AG04450 (cell line): ENCODE data around the gene AMZ2. TPM values are rescaled to one million over a fixed set of nuclear protein-coding genes. Genes with fewer than 3 reads are reported as not detected.
A peak's percentile ranks its signal among the peaks of the same experiment; 100 is the strongest.

Experiments
- CTCF ChIA-PET: fragments of 300-600, 350-600 bp; formaldehyde crosslinking; extraction: SDS; loops from one replicate; lab custom pipeline; 2022; ENCODE audit warnings: antibody characterized with exemption, inconsistent platforms; lab: Charles Lee
- POLR2A ChIA-PET: fragments of 350-600 bp; formaldehyde crosslinking; extraction: SDS; loops from one replicate; lab custom pipeline; 2021; ENCODE audit warnings: antibody characterized with exemption, inconsistent platforms; lab: Yijun Ruan, JAX
- DNase-seq: peaks from one replicate; pipeline ENCODE4 v3.0.0-alpha.2; 2011; ENCODE audit warnings: low read depth, low spot score
- H3K27ac ChIP-seq: one replicate; pipeline ENCODE4 v1.5.1; 2012; ENCODE audit warnings: low read depth, low read length, control low read depth
- H3K27me3 ChIP-seq: one replicate; pipeline ENCODE4 v1.6.0; 2012; ENCODE audit warnings: low read length; ENCODE audit not compliant: control insufficient read depth, insufficient read depth
- H3K4me3 ChIP-seq: 2 replicates; pipeline ENCODE4 v1.5.1; 2011; ENCODE audit warnings: mild to moderate bottlenecking, low read depth, low read length, control low read depth
- H3K9me3 ChIP-seq: 2 replicates; pipeline ENCODE4 v1.5.1; 2012; ENCODE audit warnings: low read length; ENCODE audit not compliant: control insufficient read depth, insufficient read depth
- polyA plus RNA-seq: library from polyadenylated mRNA; depleted of rRNA; stranded (reverse); fragments of >200 nt; gene quantifications from 2 replicates; pipeline ENCODE4 v1.2.3, GENCODE V29; 2011
- TF ChIP-seq, protein P1 (sequence below): IDR thresholded peaks from 2 replicates; pipeline ENCODE4 v1.5.1; 2011; ENCODE audit warnings: low read depth, low read length, control low read depth, inconsistent platforms

AMZ2 gene
- polyA plus RNA-seq, 1 experiment, result 112 TPM

DNA sequence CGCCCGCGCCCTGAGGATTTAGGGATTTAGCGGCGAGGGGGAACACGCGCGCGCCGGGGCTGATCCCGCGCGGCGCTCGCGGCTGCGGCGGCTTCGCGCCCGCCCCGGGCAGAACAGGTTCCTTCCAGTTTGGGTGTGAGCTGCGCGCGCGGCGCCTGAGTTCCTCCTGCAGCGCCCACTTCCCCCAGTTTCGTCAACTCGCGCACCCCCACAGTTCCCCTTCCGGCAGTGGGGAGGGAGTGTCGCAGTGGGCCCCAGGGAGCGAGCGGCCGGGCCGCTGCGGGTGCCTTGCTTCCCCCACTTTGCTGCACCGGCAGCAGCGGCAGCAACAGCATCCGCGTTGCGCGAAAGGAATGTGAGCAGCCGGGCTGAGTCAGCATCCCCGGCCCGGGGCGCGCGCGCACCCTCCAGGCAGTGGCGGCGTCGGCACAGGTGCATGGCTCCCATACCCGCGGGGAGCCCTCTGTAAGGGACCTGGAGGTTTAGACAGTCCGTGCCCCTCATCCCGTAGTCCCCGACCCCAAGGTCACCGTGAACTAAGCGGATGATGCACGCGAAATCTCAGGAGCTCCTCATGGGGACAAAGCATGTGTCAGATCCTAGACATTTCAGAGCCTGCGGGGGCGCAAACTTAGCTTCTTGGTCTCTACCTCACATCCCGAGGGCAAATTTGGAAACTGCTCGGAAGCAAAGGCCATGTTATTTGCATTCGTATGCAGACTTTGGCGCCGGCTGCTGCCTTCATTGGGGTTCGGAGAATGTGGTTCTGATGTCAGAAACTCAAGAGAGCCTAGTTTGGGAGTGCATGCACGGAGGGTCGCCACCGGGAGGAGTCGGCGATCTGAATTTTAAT is 44.2 kb downstream of the AMZ2 start:
- Histone ChIP-seq H3K9me3 (no peaks in the 10 kb centered on the region; the same call in 1 of the 2 replicates), H3K27me3 (peaks cover 22% of the 10 kb centered on the region), H3K4me3 (peak overlapping the region; percentile 73), H3K27ac (no peak overlapping the region)
- POLR2A ChIA-PET, result interaction anchor here (0.6 kb wide), 1 partner anchor 107 kb away, joined by 4 read pairs; no protein-coding TSS in a partner anchor
- DNase-seq, result no peak
- TF ChIP-seq, protein P1, sequence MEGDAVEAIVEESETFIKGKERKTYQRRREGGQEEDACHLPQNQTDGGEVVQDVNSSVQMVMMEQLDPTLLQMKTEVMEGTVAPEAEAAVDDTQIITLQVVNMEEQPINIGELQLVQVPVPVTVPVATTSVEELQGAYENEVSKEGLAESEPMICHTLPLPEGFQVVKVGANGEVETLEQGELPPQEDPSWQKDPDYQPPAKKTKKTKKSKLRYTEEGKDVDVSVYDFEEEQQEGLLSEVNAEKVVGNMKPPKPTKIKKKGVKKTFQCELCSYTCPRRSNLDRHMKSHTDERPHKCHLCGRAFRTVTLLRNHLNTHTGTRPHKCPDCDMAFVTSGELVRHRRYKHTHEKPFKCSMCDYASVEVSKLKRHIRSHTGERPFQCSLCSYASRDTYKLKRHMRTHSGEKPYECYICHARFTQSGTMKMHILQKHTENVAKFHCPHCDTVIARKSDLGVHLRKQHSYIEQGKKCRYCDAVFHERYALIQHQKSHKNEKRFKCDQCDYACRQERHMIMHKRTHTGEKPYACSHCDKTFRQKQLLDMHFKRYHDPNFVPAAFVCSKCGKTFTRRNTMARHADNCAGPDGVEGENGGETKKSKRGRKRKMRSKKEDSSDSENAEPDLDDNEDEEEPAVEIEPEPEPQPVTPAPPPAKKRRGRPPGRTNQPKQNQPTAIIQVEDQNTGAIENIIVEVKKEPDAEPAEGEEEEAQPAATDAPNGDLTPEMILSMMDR, result no peak
- CTCF ChIA-PET, result interaction anchor here (1.4 to 3.7 kb wide), 2 partner anchors 107 to 145 kb away, joined by 7 to 9 read pairs; no protein-coding TSS in a partner anchor

DNA sequence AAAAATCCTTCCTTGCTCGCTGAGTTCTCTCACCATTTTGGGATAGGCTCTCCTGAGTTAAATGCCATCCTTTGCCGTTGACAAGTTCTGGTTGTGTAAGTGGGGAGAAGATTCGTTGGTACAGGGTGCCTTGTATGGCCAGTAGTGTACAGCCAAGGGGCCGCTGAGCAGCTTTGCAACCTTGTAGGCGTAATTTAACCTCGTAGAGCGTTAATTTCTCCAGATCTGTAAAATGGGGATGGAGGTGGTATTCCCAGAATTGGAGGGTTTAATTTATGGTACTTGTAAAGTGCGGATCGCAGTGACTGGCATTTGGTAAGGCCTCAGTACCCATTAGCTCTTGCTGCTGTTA is 44.8 kb downstream of the AMZ2 start:
- TF ChIP-seq, protein P1, result no peak
- no peak overlapping the region for H3K27ac ChIP-seq
- CTCF ChIA-PET, result interaction anchor here (1.4 to 3.7 kb wide), 2 partner anchors 107 to 144 kb away, joined by 7 to 9 read pairs; no protein-coding TSS in a partner anchor
- H3K4me3 ChIP-seq, result no peak overlapping the region; the same call in 1 of the 2 replicates
- H3K9me3 ChIP-seq, result no peaks in the 10 kb centered on the region; the same call in 1 of the 2 replicates
- POLR2A ChIA-PET, result no interaction called here
- H3K27me3 ChIP-seq, result peaks cover 22% of the 10 kb centered on the region
- no peak for DNase-seq

DNA sequence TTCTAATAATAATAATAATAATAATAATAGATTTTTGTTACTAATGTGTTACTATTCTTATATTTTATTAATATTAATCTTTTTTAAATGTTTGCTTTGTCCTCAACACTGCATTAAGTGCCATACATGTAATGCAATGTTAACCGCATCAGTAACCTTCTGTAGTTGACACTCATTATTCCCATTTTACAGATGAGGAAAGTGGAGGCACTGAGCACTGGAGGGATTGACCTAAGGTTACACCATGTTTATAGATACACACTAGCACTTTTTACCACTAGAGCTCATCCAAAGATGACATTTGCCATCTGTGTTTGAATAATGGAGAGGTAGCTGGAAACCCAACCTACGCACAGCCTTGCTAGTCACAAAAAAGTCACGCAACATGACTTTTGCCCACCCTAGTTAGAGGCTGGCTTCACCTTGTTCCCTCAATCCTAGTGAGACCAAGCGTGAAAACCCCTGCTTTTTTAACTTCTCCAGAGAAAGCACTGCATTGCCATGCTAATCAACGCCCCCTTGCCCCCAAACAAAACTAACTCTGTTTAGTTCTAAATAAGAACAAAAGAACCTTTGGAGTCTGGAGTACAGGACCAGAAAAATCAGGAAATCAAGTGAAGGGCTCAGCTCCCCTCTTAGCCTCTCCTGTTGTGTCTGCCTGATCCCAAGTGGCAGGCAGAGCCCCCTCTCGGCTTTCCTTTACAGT is 45.8 kb downstream of the AMZ2 start:
- DNase-seq, result no peak
- ChIA-PET POLR2A (no interaction called here), CTCF (interaction anchor here (0.9 kb wide), 1 partner anchor 105 kb away, joined by 3 read pairs; no protein-coding TSS in a partner anchor)
- Histone ChIP-seq H3K9me3 (no peaks in the 10 kb centered on the region; the same call in 1 of the 2 replicates), H3K27me3 (peaks cover 22% of the 10 kb centered on the region), H3K4me3 (no peak overlapping the region), H3K27ac (no peak overlapping the region)
- TF ChIP-seq, protein P1, result no peak

DNA sequence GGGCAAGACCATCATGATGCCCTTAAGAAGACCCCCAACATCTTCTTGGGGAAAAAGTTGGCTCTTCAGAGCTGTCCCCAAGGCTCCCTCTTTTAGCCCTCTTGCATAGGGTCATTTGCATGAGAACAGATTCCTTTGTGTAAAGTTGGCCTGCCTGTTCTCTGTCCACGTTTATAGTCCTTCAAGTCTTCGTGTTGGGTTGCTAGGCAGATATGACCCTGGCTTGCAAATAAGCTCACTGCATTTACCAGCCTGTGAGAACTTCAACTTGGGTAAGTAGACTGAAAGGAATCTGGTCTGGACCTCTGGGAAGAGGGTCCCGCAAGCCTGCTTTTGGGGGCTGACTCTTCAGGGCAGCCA is 46.3 kb downstream of the AMZ2 start:
- no peak overlapping the region for H3K4me3 ChIP-seq
- no peaks in the 10 kb centered on the region; the same call in 1 of the 2 replicates for H3K9me3 ChIP-seq
- H3K27me3 ChIP-seq, result peaks cover 22% of the 10 kb centered on the region
- no peak for DNase-seq
- POLR2A ChIA-PET, result no interaction called here
- CTCF ChIA-PET, result interaction anchor here (0.9 kb wide), 1 partner anchor 105 kb away, joined by 3 read pairs; no protein-coding TSS in a partner anchor
- TF ChIP-seq, protein P1, result no peak
- H3K27ac ChIP-seq, result no peak overlapping the region
